SK-N-SH (cell line): ENCODE data around the gene NEU2. TPM values are rescaled to one million over a fixed set of nuclear protein-coding genes. Genes with fewer than 3 reads are reported as not detected.

Experiments
- CTCF ChIA-PET: fragments of 300-600, 350-600 bp; formaldehyde crosslinking; extraction: SDS; loops from one replicate; lab custom pipeline; 2021; lab: Yijun Ruan, JAX
- POLR2A ChIA-PET: fragments of 350-600 bp; sonication (Branson Sonifier 250); formaldehyde crosslinking; extraction: SDS; loops from one replicate; lab custom pipeline; 2020; ENCODE audit warnings: antibody characterized with exemption, inconsistent platforms; lab: Yijun Ruan, JAX
- DNase-seq: peaks from one replicate; pipeline ENCODE4 v3.0.0; 2012
- H2AFZ ChIP-seq: fragments of 200-600 bp; sonication (generic); 2 replicates; pipeline ENCODE4 v1.8.1; 2016; ENCODE audit warnings: antibody characterized with exemption, mild to moderate bottlenecking, low read depth
- H3F3A ChIP-seq: fragments of 200-600 bp; sonication (generic); replicated peaks from 2 replicates; pipeline ENCODE3; 2016; ENCODE audit warnings: antibody characterized with exemption, mild to moderate bottlenecking; ENCODE audit not compliant: insufficient read depth
- H3K27ac ChIP-seq, 2 experiments: fragments of 200-500 bp in 1 of 2; fragments of 200-600 bp in 1 of 2; sonication (Bioruptor generic) in 1 of 2; sonication (generic), shearing (Covaris generic) in 1 of 2; 2 replicates each; pipeline versions ENCODE4 v1.5.1 to v1.6.1; 2014 to 2016; ENCODE audit warnings: low read depth in 2 of 2, inconsistent platforms in 1 of 2, low read length in 1 of 2, mild to moderate bottlenecking in 1 of 2, mixed read lengths in 1 of 2
- H3K27me3 ChIP-seq: fragments of 200-600 bp; sonication (generic), shearing (Covaris generic); 2 replicates; pipeline ENCODE4 v1.6.1; 2016; ENCODE audit warnings: mixed run types; ENCODE audit not compliant: insufficient read depth
- H3K36me3 ChIP-seq, 2 experiments: fragments of 200-500 bp in 1 of 2; fragments of 200-600 bp in 1 of 2; sonication (Bioruptor generic) in 1 of 2; sonication (generic) in 1 of 2; replicated peaks in 1 of 2; 2 replicates each; pipeline versions ENCODE3 to v1.5.1; 2014 to 2016; ENCODE audit warnings: low read length in 1 of 2, mild to moderate bottlenecking in 1 of 2; ENCODE audit not compliant: insufficient read depth in 2 of 2, control insufficient read depth in 1 of 2
- H3K4me1 ChIP-seq, 2 experiments: fragments of 200-500 bp in 1 of 2; fragments of 200-600 bp in 1 of 2; sonication (Bioruptor generic) in 1 of 2; sonication (generic), shearing (Covaris generic) in 1 of 2; 2 replicates each; pipeline versions ENCODE4 v1.5.1 to v1.6.1; 2014 to 2016; ENCODE audit warnings: low read depth in 1 of 2, low read length in 1 of 2, mixed run types in 1 of 2; ENCODE audit not compliant: insufficient read depth in 2 of 2, control insufficient read depth in 1 of 2
- H3K4me2 ChIP-seq: fragments of 200-600 bp; sonication (generic), shearing (Covaris generic); 2 replicates; pipeline ENCODE4 v1.6.1; 2017; ENCODE audit warnings: mixed run types
- H3K4me3 ChIP-seq, 2 experiments: fragments of 200-500 bp in 1 of 2; fragments of 200-600 bp in 1 of 2; sonication (Bioruptor generic) in 1 of 2; sonication (generic), shearing (Covaris generic) in 1 of 2; 2 replicates each; pipeline versions ENCODE4 v1.5.1 to v1.8.1; 2014 to 2016; ENCODE audit warnings: low read depth in 2 of 2, inconsistent platforms in 1 of 2, low read length in 1 of 2, mild to moderate bottlenecking in 1 of 2, mixed read lengths in 1 of 2, moderate library complexity in 1 of 2
- H3K79me2 ChIP-seq: fragments of 200-600 bp; sonication (generic); 2 replicates; pipeline ENCODE4 v1.8.1; 2017; ENCODE audit warnings: mild to moderate bottlenecking; ENCODE audit not compliant: insufficient read depth
- H3K9ac ChIP-seq: fragments of 200-600 bp; sonication (generic); 2 replicates; pipeline ENCODE4 v1.6.1; 2017; ENCODE audit warnings: mixed run types
- H3K9me2 ChIP-seq: fragments of 200-600 bp; sonication (generic); 2 replicates; pipeline ENCODE4 v1.6.1; 2017; ENCODE audit warnings: mixed run types
- H3K9me3 ChIP-seq: fragments of 200-600 bp; sonication (generic); 2 replicates; pipeline ENCODE4 v1.6.1; 2017; ENCODE audit warnings: mixed run types, mild to moderate bottlenecking, moderate library complexity
- H4K20me1 ChIP-seq: fragments of 200-600 bp; sonication (generic); 2 replicates; pipeline ENCODE4 v1.6.1; 2017; ENCODE audit warnings: mild to moderate bottlenecking, mixed run types; ENCODE audit not compliant: insufficient read depth
- CTCF ChIP-seq: fragments of 200-600 bp; sonication (generic); IDR thresholded peaks from 2 replicates; pipeline ENCODE4 v1.6.1; 2017; ENCODE audit warnings: antibody characterized with exemption, mild to moderate bottlenecking, moderate library complexity
- EZH2phosphoT487 ChIP-seq: fragments of 200-600 bp; sonication (generic); IDR thresholded peaks from 2 replicates; pipeline ENCODE4 v1.6.1; 2017; ENCODE audit warnings: low read depth, mixed run types, mild to moderate bottlenecking, antibody characterized with exemption, moderate library complexity, borderline replicate concordance
- FOXM1 ChIP-seq: IDR thresholded peaks from 2 replicates; pipeline ENCODE4 v1.4.0; 2012; ENCODE audit warnings: low read depth, mild to moderate bottlenecking
- GATA2 ChIP-seq: sonication (generic); formaldehyde crosslinking; IDR thresholded peaks from 2 replicates; pipeline ENCODE4 v1.5.0; 2020; ENCODE audit warnings: mild to moderate bottlenecking, missing genetic modification reagents
- JUND ChIP-seq: IDR thresholded peaks from 2 replicates; pipeline ENCODE4 v1.4.0; 2012
- PBX3 ChIP-seq: IDR thresholded peaks from 2 replicates; pipeline ENCODE4; 2012
- RCOR1 ChIP-seq: fragments of 150-350 bp; IDR thresholded peaks from 2 replicates; pipeline ENCODE4 v1.6.1; 2017; ENCODE audit warnings: antibody characterized with exemption, low read length
- SIN3A ChIP-seq: IDR thresholded peaks from 2 replicates; pipeline ENCODE4 v1.6.1; 2012; ENCODE audit warnings: low read depth, mild to moderate bottlenecking, low read length, moderate library complexity, borderline replicate concordance
- SMC3 ChIP-seq: IDR thresholded peaks from 2 replicates; pipeline ENCODE4 v1.6.1; 2012; ENCODE audit warnings: low read depth, low read length, improper control_type of control experiment
- TCF12 ChIP-seq: IDR thresholded peaks from 2 replicates; pipeline ENCODE4 v1.4.0; 2012
- USF2 ChIP-seq: fragments of 150-350 bp; IDR thresholded peaks from 2 replicates; pipeline ENCODE4 v1.6.1; 2017; ENCODE audit warnings: antibody characterized with exemption, low read length, low read depth, borderline replicate concordance
- YY1 ChIP-seq: IDR thresholded peaks from 2 replicates; pipeline ENCODE4 v1.4.0; 2012; ENCODE audit warnings: low read depth, mild to moderate bottlenecking
- ZBTB33 ChIP-seq: IDR thresholded peaks from 2 replicates; pipeline ENCODE4 v1.4.0; 2012; ENCODE audit warnings: low read depth, borderline replicate concordance
- WGBS: methylation state at CpG from one replicate; pipeline ENCODE4 v1.1.6; 2017; ENCODE audit warnings: low lambda C conversion rate; 5-methylcytosine and 5-hydroxymethylcytosine counted together
- polyA plus RNA-seq, 3 experiments: library from polyadenylated mRNA; depleted of rRNA; stranded (reverse); fragments of >200 nt; gene quantifications; 2 replicates each; pipeline ENCODE4 v1.2.3, GENCODE V29; 2012

NEU2 gene
- polyA plus RNA-seq, 1 of the 3 experiments (the other 2 are of a cell fraction): not detected

- TF ChIP-seq FOXM1: no peak
- no peak for TF ChIP-seq GATA2 (CRISPR knock-in tag)
- TF ChIP-seq CTCF: no peak
- no peak for TF ChIP-seq SIN3A
- no peak for TF ChIP-seq JUND
- no peak for TF ChIP-seq EZH2phosphoT487
- TF ChIP-seq SMC3: no peak
- no peak for TF ChIP-seq ZBTB33
- TF ChIP-seq USF2: no peak
- TF ChIP-seq RCOR1: no peak
- TF ChIP-seq YY1: no peak
- no peak for TF ChIP-seq TCF12
- no peak for TF ChIP-seq PBX3
- ChIA-PET CTCF (interaction anchor here (0.7 to 1.0 kb wide), 2 partner anchors 16 to 41 kb away, joined by 3 to 6 read pairs; no protein-coding TSS in a partner anchor), POLR2A (no interaction called here)
- Histone ChIP-seq H3K36me3 (no peaks in the 10 kb centered on the region), H4K20me1 (no peaks in the 10 kb centered on the region), H3K27ac (no peak within 1 kb of the TSS), H3K4me3 (no peak within 1 kb of the TSS), H3K9ac (no peak within 1 kb of the TSS), H3K4me1 (no peaks in the 10 kb centered on the region), H3K79me2 (no peaks in the 10 kb centered on the region), H3K9me2 (no peaks in the 10 kb centered on the region), H3K9me3 (no peaks in the 10 kb centered on the region), H3K27me3 (no peaks in the 10 kb centered on the region), H3F3A (no peaks in the 10 kb centered on the region), H3K4me2 (no peak within 1 kb of the TSS), H2AFZ (no peak within 1 kb of the TSS)
- no peak for DNase-seq
- 74% methylated on average over 11 of the region's 12 CpGs for WGBS
Measured at GRCh38 chr2:233013027-233013461, 19.4 kb upstream of the NEU2 start, which contains the start of gene NGEF. TSS of gene NGEF (minus strand) at chr2:233013256. CDS start at chr2:232974890, 38,366 bp downstream.
